ENCODE results near the gene CCDC6.
A peak's percentile ranks its signal among the peaks of the same experiment; 100 is the strongest.
"Not testable (repeated sequence)": the region's sequence is repeated elsewhere in the genome, so short reads cannot be mapped to it uniquely, and the experiment has no call there.

CCDC6 gene

GRCh38 chr10:59906417-59907202 is at the start of gene CCDC6:
Gene CCDC6 (minus strand): TSS chr10:59906556. CDS start chr10:59906424, 132 bp downstream.
- peak; percentile 83 to 88 for DNase-seq (ENCODE audit: low read depth in 2 of 2, low spot score in 1 of 2)

GRCh38 chr10:59954296-59954695 is 47.9 kb upstream of the CCDC6 start:
- DNase-seq (ENCODE audit: low read depth in 2 of 2, low spot score in 1 of 2) = no peak

GRCh38 chr10:59953711-59954110 is 47.4 kb upstream of the CCDC6 start:
- DNase-seq (ENCODE audit: low read depth in 2 of 2, low spot score in 1 of 2) = not testable (repeated sequence)

GRCh38 chr10:59950105-59950504 is 43.7 kb upstream of the CCDC6 start:
- DNase-seq (ENCODE audit: low read depth in 2 of 2, low spot score in 1 of 2) = no peak

- no peak for DNase-seq (ENCODE audit: low read depth in 2 of 2, low spot score in 1 of 2)
These were observed 43.3 kb upstream of the CCDC6 start for GRCh38 chr10:59949608-59950007.

- no peak for DNase-seq (ENCODE audit: low read depth in 2 of 2, low spot score in 1 of 2)
These were observed 39.6 kb upstream of the CCDC6 start for GRCh38 chr10:59945991-59946390.

GRCh38 chr10:59945590-59945989 is 39.2 kb upstream of the CCDC6 start:
- no peak for DNase-seq (ENCODE audit: low read depth in 2 of 2, low spot score in 1 of 2)

GRCh38 chr10:59944339-59944935 is 38.1 kb upstream of the CCDC6 start:
- DNase-seq (ENCODE audit: low read depth in 2 of 2, low spot score in 1 of 2) = no peak

GRCh38 chr10:59942556-59942955 is 36.2 kb upstream of the CCDC6 start:
- no peak for DNase-seq (ENCODE audit: low read depth in 2 of 2, low spot score in 1 of 2)

GRCh38 chr10:59937720-59938119 is 31.4 kb upstream of the CCDC6 start:
- DNase-seq (ENCODE audit: low read depth in 2 of 2, low spot score in 1 of 2) = no peak

GRCh38 chr10:59934701-59935100 is 28.3 kb upstream of the CCDC6 start:
- DNase-seq (ENCODE audit: low read depth in 2 of 2, low spot score in 1 of 2) = no peak

- not testable (repeated sequence) for DNase-seq (ENCODE audit: low read depth in 2 of 2, low spot score in 1 of 2)
These were observed 24.6 kb upstream of the CCDC6 start for GRCh38 chr10:59930788-59931521.

- DNase-seq (ENCODE audit: low read depth in 2 of 2, low spot score in 1 of 2) = no peak
These were observed 19.7 kb upstream of the CCDC6 start for GRCh38 chr10:59926086-59926485.

- no peak for DNase-seq (ENCODE audit: low read depth in 2 of 2, low spot score in 1 of 2)
These were observed 16.6 kb upstream of the CCDC6 start for GRCh38 chr10:59922907-59923306.

GRCh38 chr10:59917922-59918321 is 11.6 kb upstream of the CCDC6 start:
- DNase-seq (ENCODE audit: low read depth in 2 of 2, low spot score in 1 of 2) = no peak

GRCh38 chr10:59913547-59914237 is 7.3 kb upstream of the CCDC6 start:
- no peak for DNase-seq (ENCODE audit: low read depth in 2 of 2, low spot score in 1 of 2)

- DNase-seq (ENCODE audit: low read depth in 2 of 2, low spot score in 1 of 2) = no peak
These were observed 4.5 kb upstream of the CCDC6 start for GRCh38 chr10:59910867-59911266.

GRCh38 chr10:59909815-59910214 is 3.5 kb upstream of the CCDC6 start:
- no peak for DNase-seq (ENCODE audit: low read depth in 2 of 2, low spot score in 1 of 2)

- no peak for DNase-seq (ENCODE audit: low read depth in 2 of 2, low spot score in 1 of 2)
These were observed 2.4 kb upstream of the CCDC6 start for GRCh38 chr10:59908808-59909143.

GRCh38 chr10:59907918-59908807 is 1.8 kb upstream of the CCDC6 start:
- DNase-seq (ENCODE audit: low read depth in 2 of 2, low spot score in 1 of 2) = peak in 1 of 2 donors; percentile 16

GRCh38 chr10:59907537-59907917 is 1.2 kb upstream of the CCDC6 start:
- DNase-seq (ENCODE audit: low read depth in 2 of 2, low spot score in 1 of 2) = no peak

All from stimulated activated CD8-positive, alpha-beta memory T cell treated with anti-CD3 and anti-CD28 coated beads, Interleukin-4, amount 100 ng/mL, for 1 hour (primary cell).